Fibroblast of lung (primary cell): Measurements from ENCODE around the gene FBXL14. TPM values are rescaled to one million over a fixed set of nuclear protein-coding genes. Genes with fewer than 3 reads are reported as not detected.

Source experiments
- DNase-seq, 2 donors: peaks; one replicate each; pipeline versions ENCODE4 v3.0.0 to v3.0.0-alpha.2; 2010; ENCODE audit warnings: low read depth in 2 of 2
- H2AFZ ChIP-seq: 2 replicates; pipeline ENCODE4 v1.5.1; 2012; ENCODE audit warnings: low read length, control low read depth, inconsistent platforms
- H3K27ac ChIP-seq: 2 replicates; pipeline ENCODE4 v1.5.1; 2011; ENCODE audit warnings: low read length, control low read depth; ENCODE audit not compliant: insufficient read depth
- H3K27me3 ChIP-seq: 2 replicates; pipeline ENCODE4 v1.5.1; 2011; ENCODE audit warnings: mild to moderate bottlenecking, low read length; ENCODE audit not compliant: control insufficient read depth, insufficient read depth
- H3K36me3 ChIP-seq: 2 replicates; pipeline ENCODE4 v1.5.1; 2011; ENCODE audit warnings: low read length; ENCODE audit not compliant: control insufficient read depth, insufficient read depth
- H3K4me1 ChIP-seq: 2 replicates; pipeline ENCODE4 v1.5.1; 2011; ENCODE audit warnings: low read length; ENCODE audit not compliant: control insufficient read depth, insufficient read depth; ENCODE audit errors: extremely low read depth
- H3K4me2 ChIP-seq: 2 replicates; pipeline ENCODE4 v1.5.1; 2011; ENCODE audit warnings: low read length, control low read depth; ENCODE audit not compliant: insufficient read depth; ENCODE audit errors: extremely low read depth
- H3K4me3 ChIP-seq, 4 experiments: fragments of 200-600 bp in 1 of 4; sonication (generic) in 1 of 4; replicated peaks in 1 of 4; 2 replicates each; pipeline ENCODE4 v1.5.1; 2011 to 2016; ENCODE audit warnings: low read length in 4 of 4, low read depth in 3 of 4, mild to moderate bottlenecking in 3 of 4, control low read depth in 2 of 4, inconsistent platforms in 1 of 4, mixed read lengths in 1 of 4; ENCODE audit not compliant: insufficient read depth in 1 of 4; ENCODE audit errors: control extremely low read depth in 1 of 4
- H3K79me2 ChIP-seq: 2 replicates; pipeline ENCODE4 v1.5.1; 2012; ENCODE audit warnings: mild to moderate bottlenecking, low read length, inconsistent platforms; ENCODE audit not compliant: control insufficient read depth, insufficient read depth
- H3K9ac ChIP-seq: 2 replicates; pipeline ENCODE4 v1.5.1; 2011; ENCODE audit warnings: mild to moderate bottlenecking, low read length, control low read depth; ENCODE audit not compliant: insufficient read depth
- H3K9me3 ChIP-seq: 2 replicates; pipeline ENCODE4 v1.5.1; 2012; ENCODE audit warnings: low read depth, low read length; ENCODE audit not compliant: control insufficient read depth, insufficient read depth
- H4K20me1 ChIP-seq: 2 replicates; pipeline ENCODE4 v1.5.1; 2011; ENCODE audit warnings: low read length; ENCODE audit not compliant: control insufficient read depth, insufficient read depth; ENCODE audit errors: extremely low read depth
- CTCF ChIP-seq, 2 donors: IDR thresholded peaks in 1 of 2; conservative IDR thresholded peaks in 1 of 2; 1 replicate in 1 of 2; 2 replicates in 1 of 2; pipeline ENCODE4 v1.5.1; 2011 to 2012; ENCODE audit warnings: low read length in 2 of 2, control low read depth in 1 of 2, inconsistent platforms in 1 of 2, low read depth in 1 of 2, mild to moderate bottlenecking in 1 of 2
- EZH2 ChIP-seq: IDR thresholded peaks from 2 replicates; pipeline ENCODE4 v1.5.1; 2012; ENCODE audit warnings: low read length, control low read depth, mild to moderate bottlenecking; ENCODE audit errors: missing control alignments
- polyA plus RNA-seq, 2 donors: library from polyadenylated mRNA; depleted of rRNA in 1 of 2; stranded (reverse) in 1 of 2; unstranded in 1 of 2; fragments of >200 nt; gene quantifications; 2 replicates each; pipeline ENCODE4 v1.2.1, GENCODE V29; 2011 to 2012; ENCODE audit warnings: missing spikeins in 1 of 2
- total RNA-seq: library from RNA; depleted of rRNA; stranded (reverse); fragments of >200 nt; gene quantifications from 2 replicates; pipeline ENCODE4 v1.2.1, GENCODE V29; 2014

Gene FBXL14
- total and polyA plus RNA-seq, 2 donors (not counting 1 experiment from before 2014, with no cell fraction given): 2.6 to 6.4 TPM

- Histone ChIP-seq H3K79me2 (peaks cover 64% of the 10 kb centered on the region), H2AFZ (no peak overlapping the region), H3K4me1 (peaks cover 19% of the 10 kb centered on the region), H3K9ac (no peak overlapping the region), H3K27ac (no peak overlapping the region), H3K27me3 (no peaks in the 10 kb centered on the region), H4K20me1 (no peaks in the 10 kb centered on the region), H3K36me3 (no peaks in the 10 kb centered on the region), H3K4me3 (no peak overlapping the region), H3K9me3 (no peaks in the 10 kb centered on the region), H3K4me2 (no peak overlapping the region)
- no peak for TF ChIP-seq CTCF (conservative IDR thresholded peaks at IDR 0.05 in 1 of 2, IDR thresholded peaks at IDR 0.05 in 1 of 2; ENCODE audit: low read depth in 1 of 2, low read length in 2 of 2)
- TF ChIP-seq EZH2: no peak
- no peak for DNase-seq
Observed at GRCh38 chr12:1572731-1573130, 21.6 kb downstream of the FBXL14 start.

GRCh38 chr12:1567852-1568251, 26.5 kb downstream of the FBXL14 start:
- no peaks in the 10 kb centered on the region for H3K4me1 ChIP-seq
- no peak overlapping the region for H3K27ac ChIP-seq
- H3K4me2 ChIP-seq: no peak overlapping the region
- no peak overlapping the region for H3K9ac ChIP-seq
- no peak for TF ChIP-seq CTCF (conservative IDR thresholded peaks at IDR 0.05 in 1 of 2, IDR thresholded peaks at IDR 0.05 in 1 of 2; ENCODE audit: low read depth in 1 of 2, low read length in 2 of 2)
- TF ChIP-seq EZH2: no peak
- peaks cover 81% of the 10 kb centered on the region for H3K79me2 ChIP-seq
- H3K27me3 ChIP-seq: no peaks in the 10 kb centered on the region
- H2AFZ ChIP-seq: no peak overlapping the region
- H3K36me3 ChIP-seq: peaks cover 6% of the 10 kb centered on the region
- H3K9me3 ChIP-seq: no peaks in the 10 kb centered on the region
- no peak overlapping the region for H3K4me3 ChIP-seq
- H4K20me1 ChIP-seq: no peaks in the 10 kb centered on the region
- no peak for DNase-seq

- DNase-seq: no peak
- Histone ChIP-seq H3K36me3 (peaks cover 6% of the 10 kb centered on the region), H3K9ac (no peak overlapping the region), H3K4me1 (no peaks in the 10 kb centered on the region), H3K27ac (no peak overlapping the region), H2AFZ (no peak overlapping the region), H3K9me3 (no peaks in the 10 kb centered on the region), H3K27me3 (no peaks in the 10 kb centered on the region), H4K20me1 (no peaks in the 10 kb centered on the region), H3K4me3 (no peak overlapping the region), H3K79me2 (peaks cover 78% of the 10 kb centered on the region), H3K4me2 (no peak overlapping the region)
- TF ChIP-seq CTCF (conservative IDR thresholded peaks at IDR 0.05 in 1 of 2, IDR thresholded peaks at IDR 0.05 in 1 of 2; ENCODE audit: low read depth in 1 of 2, low read length in 2 of 2): no peak
- no peak for TF ChIP-seq EZH2
Observed at GRCh38 chr12:1566449-1567135, 27.8 kb downstream of the FBXL14 start.
